Tibial nerve (tissue), 4 donors: Measurements from ENCODE around the gene FRMD6. TPM values are rescaled to one million over a fixed set of nuclear protein-coding genes. Genes with fewer than 3 reads are reported as not detected.

Experiments
- DNase-seq, 2 donors: peaks; one replicate each; pipeline ENCODE4 v3.0.0-alpha.2; 2019; ENCODE audit warnings: low spot score in 2 of 2
- H3K27ac ChIP-seq, 4 donors: fragments of 200-600 bp; sonication (generic) in 3 of 4; one replicate each; pipeline ENCODE4 v1.5.1; 2017 to 2019; ENCODE audit warnings: mild to moderate bottlenecking in 1 of 4
- H3K27me3 ChIP-seq, 2 donors: fragments of 200-600 bp; sonication (generic) in 1 of 2; one replicate each; pipeline versions ENCODE4 v1.5.1 to v1.6.0; 2017 to 2019
- H3K36me3 ChIP-seq, 3 donors: fragments of 200-600 bp; sonication (generic); one replicate each; pipeline ENCODE4 v1.5.1; 2018 to 2019
- H3K4me1 ChIP-seq, 4 donors: fragments of 200-600 bp; sonication (generic) in 3 of 4; one replicate each; pipeline ENCODE4 v1.5.1; 2017 to 2019
- H3K4me3 ChIP-seq, 4 donors: fragments of 200-600 bp; sonication (generic) in 3 of 4; one replicate each; pipeline ENCODE4 v1.5.1; 2017 to 2019; ENCODE audit warnings: mild to moderate bottlenecking in 1 of 4, moderate library complexity in 1 of 4
- H3K9me3 ChIP-seq, 4 donors: fragments of 200-600 bp; sonication (generic) in 3 of 4; one replicate each; pipeline ENCODE4 v1.5.1; 2017 to 2019
- CTCF ChIP-seq, 5 experiments: fragments of 200-600 bp in 3 of 5; fragments of 450-650 bp in 2 of 5; sonication (generic) in 3 of 5; IDR thresholded peaks; one replicate each; pipeline ENCODE4 v1.5.1; 2016 to 2019; ENCODE audit warnings: antibody characterized with exemption in 5 of 5, mild to moderate bottlenecking in 3 of 5, moderate library complexity in 2 of 5
- EP300 ChIP-seq, 2 donors: sonication (generic); formaldehyde crosslinking; IDR thresholded peaks; one replicate each; pipeline ENCODE4 v1.6.1; 2017; ENCODE audit warnings: antibody characterized with exemption in 2 of 2, mild to moderate bottlenecking in 1 of 2
- POLR2A ChIP-seq, 2 donors: fragments of 450-650 bp; IDR thresholded peaks; one replicate each; pipeline ENCODE4 v1.6.1; 2017; ENCODE audit warnings: antibody characterized with exemption in 2 of 2, mild to moderate bottlenecking in 2 of 2, moderate library complexity in 2 of 2
- WGBS, 2 donors: methylation state at CpG; one replicate each; pipeline ENCODE4 v1.1.5; 2018; 5-methylcytosine and 5-hydroxymethylcytosine counted together
- total RNA-seq, 4 donors: library from RNA; depleted of rRNA; stranded (reverse); fragments of >200 nt; gene quantifications; one replicate each; pipeline ENCODE4 v1.1.0, GENCODE V29; 2016

FRMD6 gene
- total RNA-seq = 10 to 100 TPM; 31.6 to 52.4 (median 44.9) TPM

- peak within 1 kb of the TSS; percentile 94 to 100 (median 96) for H3K27ac ChIP-seq
- no peaks in the 10 kb centered on the region for H3K9me3 ChIP-seq
- H3K4me1 ChIP-seq = peaks cover 0 to 49% (median 15%) of the 10 kb centered on the region in 4 donors
- H3K36me3 ChIP-seq = peaks cover 0 to under 1% (median 0%) of the 10 kb centered on the region in 3 donors
- DNase-seq = peak; percentile 71 to 77
- TF ChIP-seq CTCF (IDR thresholded peaks at IDR 0.05) (peak; percentile 76 to 92 (median 87)), EP300 (IDR thresholded peaks at IDR 0.05) (peak in 1 of 2 donors; percentile 86), POLR2A (IDR thresholded peaks at IDR 0.05) (peak; percentile 47 to 51)
- no peaks in the 10 kb centered on the region for H3K27me3 ChIP-seq
- WGBS, 2 donors = 0% methylated on average over 12 to 53 of the region's 86 CpGs
- H3K4me3 ChIP-seq = peak within 1 kb of the TSS; percentile 80 to 93 (median 91)
Observed at GRCh38 chr14:51651388-51652167, at the start of gene FRMD6. Gene FRMD6, plus strand, starts transcription at chr14:51651910. Its CDS starts 37,927 bp downstream, at chr14:51689837.

- Histone ChIP-seq H3K4me3 (no peak overlapping the region), H3K36me3 (no peaks in the 10 kb centered on the region), H3K27me3 (no peaks in the 10 kb centered on the region)
Observed at GRCh38 chr14:51602310-51602709, 49.4 kb upstream of the FRMD6 start.

GRCh38 chr14:51603495-51603894 lies 48.2 kb upstream of the FRMD6 start:
- Histone ChIP-seq H3K36me3 (no peaks in the 10 kb centered on the region), H3K27me3 (no peaks in the 10 kb centered on the region), H3K4me1 (peaks cover 0 to 27% (median 0%) of the 10 kb centered on the region in 4 donors), H3K9me3 (no peaks in the 10 kb centered on the region), H3K27ac (no peak overlapping the region), H3K4me3 (no peak overlapping the region)
- 88 to 90% methylated on average over 3 of the region's 3 CpGs for WGBS, 2 donors
- TF ChIP-seq EP300 (IDR thresholded peaks at IDR 0.05) (no peak), POLR2A (IDR thresholded peaks at IDR 0.05) (no peak), CTCF (IDR thresholded peaks at IDR 0.05) (no peak)
- DNase-seq = no peak

More at GRCh38 chr14:51602310-51602709, 49.4 kb upstream of the FRMD6 start:
- H3K9me3 ChIP-seq = no peaks in the 10 kb centered on the region
- no peak for DNase-seq
- H3K27ac ChIP-seq = no peak overlapping the region
- TF ChIP-seq CTCF (IDR thresholded peaks at IDR 0.05) = no peak
- TF ChIP-seq EP300 (IDR thresholded peaks at IDR 0.05) = no peak
- TF ChIP-seq POLR2A (IDR thresholded peaks at IDR 0.05) = no peak
- H3K4me1 ChIP-seq = peaks cover 0 to 16% (median 0%) of the 10 kb centered on the region in 4 donors

GRCh38 chr14:51604073-51604472 lies 47.6 kb upstream of the FRMD6 start:
- H3K4me1 ChIP-seq = peaks cover 0 to 28% (median 0%) of the 10 kb centered on the region in 4 donors
- TF ChIP-seq POLR2A (IDR thresholded peaks at IDR 0.05) (no peak), CTCF (IDR thresholded peaks at IDR 0.05) (no peak), EP300 (IDR thresholded peaks at IDR 0.05) (no peak)
- DNase-seq = no peak
- no peak overlapping the region for H3K4me3 ChIP-seq
- no peaks in the 10 kb centered on the region for H3K36me3 ChIP-seq
- no peaks in the 10 kb centered on the region for H3K27me3 ChIP-seq
- no peaks in the 10 kb centered on the region for H3K9me3 ChIP-seq
- no peak overlapping the region for H3K27ac ChIP-seq
- WGBS, 2 donors = 82 to 87% methylated on average over 4 of the region's 4 CpGs

GRCh38 chr14:51605575-51605974 lies 46.1 kb upstream of the FRMD6 start:
- whole genome bisulfite sequencing, 2 donors = 85 to 88% methylated on average over 2 of the region's 2 CpGs

More at GRCh38 chr14:51605575-51605974, 46.1 kb upstream of the FRMD6 start:
- H3K27me3 ChIP-seq = no peaks in the 10 kb centered on the region
- no peak overlapping the region for H3K4me3 ChIP-seq
- no peak for DNase-seq
- H3K4me1 ChIP-seq = peaks cover 0 to 24% (median 0%) of the 10 kb centered on the region in 4 donors
- no peaks in the 10 kb centered on the region for H3K36me3 ChIP-seq
- TF ChIP-seq CTCF (IDR thresholded peaks at IDR 0.05) (no peak), POLR2A (IDR thresholded peaks at IDR 0.05) (no peak), EP300 (IDR thresholded peaks at IDR 0.05) (no peak)
- no peaks in the 10 kb centered on the region for H3K9me3 ChIP-seq
- H3K27ac ChIP-seq = no peak overlapping the region
